Skin epidermis (tissue), 12 donors: ENCODE measurements around the gene CTDSP2.

Experiments used
- H3K27ac ChIP-seq, 21 experiments: fragments of 200-600 bp; sonication (generic) in 11 of 21; one replicate each; pipeline ENCODE4 v1.5.0; 2020; ENCODE audit warnings: mild to moderate bottlenecking in 3 of 21, inconsistent platforms in 2 of 21, moderate library complexity in 2 of 21
- H3K4me3 ChIP-seq, 7 experiments: fragments of 200-600 bp; sonication (generic) in 2 of 7; one replicate each; pipeline ENCODE4 v1.5.0; 2020; ENCODE audit warnings: inconsistent platforms in 2 of 7, mild to moderate bottlenecking in 2 of 7, moderate library complexity in 1 of 7

CTDSP2 gene

GRCh38 chr12:57806677-57807076, 39.9 kb downstream of the CTDSP2 start:
- Histone ChIP-seq H3K27ac (no peak overlapping the region), H3K4me3 (no peak overlapping the region)

GRCh38 chr12:57803319-57803893, 43.1 kb downstream of the CTDSP2 start:
- no peak overlapping the region for H3K4me3 ChIP-seq
- H3K27ac ChIP-seq: peak overlapping the region in 4 of 21 experiments; percentile 2 to 15 (median 10)

DNA sequence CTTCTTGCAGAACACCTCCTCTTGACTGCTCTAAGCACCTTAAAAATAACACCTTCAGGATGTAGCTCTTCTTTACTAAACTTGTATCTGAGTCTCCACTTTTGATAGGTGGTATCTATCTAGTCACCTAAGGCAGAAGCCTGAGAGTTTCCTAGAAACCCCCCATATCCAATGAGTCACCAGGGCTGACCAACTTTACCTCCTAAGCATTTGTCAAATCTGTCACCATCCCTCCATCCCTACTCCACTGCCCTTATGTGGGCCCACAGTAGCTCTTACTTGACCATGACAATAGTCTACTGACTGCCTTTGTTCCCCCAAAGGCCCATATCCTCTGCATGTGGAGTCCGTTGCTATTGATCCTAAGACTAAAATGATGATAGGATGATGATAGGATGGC, 43.9 kb downstream of the CTDSP2 start:
- Histone ChIP-seq H3K4me3 (no peak overlapping the region), H3K27ac (no peak overlapping the region)

GRCh38 chr12:57800965-57801364, 45.6 kb downstream of the CTDSP2 start:
- Histone ChIP-seq H3K27ac (no peak overlapping the region), H3K4me3 (no peak overlapping the region)

- Histone ChIP-seq H3K27ac (peak overlapping the region in 6 of 21 experiments; percentile 11 to 47 (median 29)), H3K4me3 (no peak overlapping the region)
Measured at GRCh38 chr12:57797933-57798332, 48.6 kb downstream of the CTDSP2 start.

- H3K27ac ChIP-seq: peak overlapping the region in 3 of 21 experiments; percentile 26 to 35 (median 32)
Measured at GRCh38 chr12:57796996-57797395, 49.5 kb downstream of the CTDSP2 start.

DNA sequence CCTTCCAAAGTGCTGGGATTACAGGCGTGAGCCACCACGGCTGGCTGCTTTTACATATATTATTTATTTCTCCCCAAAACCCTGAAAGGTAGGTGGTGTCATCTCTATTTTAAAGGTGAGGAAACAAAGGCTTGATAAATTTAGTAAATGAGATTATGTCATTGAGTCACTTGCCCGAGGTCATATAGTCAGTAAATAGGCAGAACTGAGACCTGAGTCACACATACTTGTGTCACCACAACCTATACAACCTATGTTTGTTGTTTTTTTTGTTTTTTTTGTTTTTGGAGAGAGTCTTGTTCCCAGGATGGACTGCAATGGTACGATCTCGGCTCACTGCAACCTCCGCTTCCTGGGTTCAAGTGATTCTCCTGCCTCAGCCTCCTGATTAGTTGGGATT, 51.2 kb downstream of the CTDSP2 start:
- peak overlapping the region in 4 of 21 experiments; percentile 54 to 74 (median 70) for H3K27ac ChIP-seq
- H3K4me3 ChIP-seq: no peak overlapping the region

More at GRCh38 chr12:57796996-57797395, 49.5 kb downstream of the CTDSP2 start:
- no peak overlapping the region for H3K4me3 ChIP-seq

DNA sequence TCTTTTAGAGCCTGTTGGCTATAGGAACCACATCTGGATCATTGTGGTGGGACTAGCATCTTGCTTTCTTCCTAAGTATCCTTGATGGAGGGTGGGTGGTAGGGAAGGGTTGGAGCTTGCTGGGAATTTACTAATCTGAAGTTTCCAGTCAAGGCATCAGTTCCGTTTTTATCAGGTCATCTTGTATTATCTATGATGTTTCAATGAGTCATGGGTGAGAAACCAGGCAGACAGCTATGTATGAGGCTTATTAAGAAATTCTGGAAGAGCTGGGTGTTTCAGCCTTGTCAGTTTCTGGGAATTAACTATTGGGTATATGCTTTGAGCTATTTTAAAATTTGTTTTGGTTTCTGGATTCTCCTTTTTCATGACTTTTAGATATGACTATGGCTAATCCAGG, 52.6 kb downstream of the CTDSP2 start:
- Histone ChIP-seq H3K27ac (peak overlapping the region in 11 of 21 experiments; percentile 47 to 74 (median 60)), H3K4me3 (no peak overlapping the region)

GRCh38 chr12:57783861-57784260, 62.7 kb downstream of the CTDSP2 start:
- H3K27ac ChIP-seq: peak overlapping the region in 1 of 21 experiments; percentile 89
- peak overlapping the region in 4 of 7 experiments; percentile 65 to 99 (median 94) for H3K4me3 ChIP-seq

DNA sequence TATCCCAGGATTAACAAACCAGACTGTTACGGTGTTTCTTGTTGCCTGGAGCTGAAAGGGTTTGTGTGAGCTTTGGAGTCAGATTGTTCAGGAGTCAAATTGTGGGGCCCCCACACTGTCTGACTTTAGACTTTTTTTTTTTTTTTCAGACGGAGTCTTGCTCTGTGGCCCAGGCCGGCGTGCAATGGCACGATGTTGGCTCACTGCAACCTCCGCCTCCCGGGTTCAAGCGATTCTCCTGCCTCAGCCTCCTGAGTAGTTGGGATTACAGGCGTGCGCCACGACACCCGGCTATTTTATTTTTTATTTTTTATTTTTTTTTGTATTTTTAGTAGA, 63.1 kb downstream of the CTDSP2 start:
- Histone ChIP-seq H3K27ac (peak overlapping the region in 13 of 21 experiments; percentile 58 to 89 (median 85)), H3K4me3 (peak overlapping the region; percentile 65 to 99 (median 77))

- peak within 1 kb of the TSS; percentile 29 to 89 (median 83) for H3K27ac ChIP-seq
Measured at GRCh38 chr12:57782608-57783465, 63.7 kb downstream of the CTDSP2 start, which contains the start of gene TSFM. TSFM (plus strand) TSS chr12:57782787; CDS start chr12:57782802, 15 bp downstream.

GRCh38 chr12:57782243-57782607, 64.3 kb downstream of the CTDSP2 start:
- H3K4me3 ChIP-seq: peak overlapping the region in 4 of 7 experiments; percentile 65 to 99 (median 84)
- H3K27ac ChIP-seq: peak overlapping the region in 12 of 21 experiments; percentile 8 to 89 (median 84)

More at GRCh38 chr12:57782608-57783465, 63.7 kb downstream of the CTDSP2 start, which contains the start of gene TSFM:
- peak within 1 kb of the TSS; percentile 65 to 99 (median 77) for H3K4me3 ChIP-seq

GRCh38 chr12:57781801-57782200, 64.7 kb downstream of the CTDSP2 start:
- H3K27ac ChIP-seq: peak overlapping the region in 11 of 21 experiments; percentile 8 to 89 (median 38)
- no peak overlapping the region for H3K4me3 ChIP-seq

DNA sequence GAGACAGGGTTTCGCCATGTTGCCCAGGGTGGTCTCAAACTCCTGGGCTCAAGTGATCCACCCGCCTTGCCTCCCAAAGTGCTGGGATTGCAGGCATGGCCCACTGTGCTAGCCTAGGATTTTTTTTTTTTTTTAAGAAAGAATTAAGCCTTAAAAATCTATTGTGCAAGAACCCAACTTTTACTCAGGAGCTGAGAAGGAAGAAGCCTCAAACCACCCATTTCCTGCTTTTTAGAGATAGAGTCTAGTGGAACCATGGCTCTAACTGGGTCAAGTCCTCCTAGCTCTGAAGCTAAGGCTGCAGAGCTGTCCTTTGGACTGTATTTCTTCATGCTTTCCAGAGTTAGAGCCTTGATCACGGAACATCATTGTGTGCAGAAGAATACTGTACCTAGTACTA, 65.3 kb downstream of the CTDSP2 start:
- Histone ChIP-seq H3K4me3 (no peak overlapping the region), H3K27ac (peak overlapping the region in 11 of 21 experiments; percentile 6 to 89 (median 37))

DNA sequence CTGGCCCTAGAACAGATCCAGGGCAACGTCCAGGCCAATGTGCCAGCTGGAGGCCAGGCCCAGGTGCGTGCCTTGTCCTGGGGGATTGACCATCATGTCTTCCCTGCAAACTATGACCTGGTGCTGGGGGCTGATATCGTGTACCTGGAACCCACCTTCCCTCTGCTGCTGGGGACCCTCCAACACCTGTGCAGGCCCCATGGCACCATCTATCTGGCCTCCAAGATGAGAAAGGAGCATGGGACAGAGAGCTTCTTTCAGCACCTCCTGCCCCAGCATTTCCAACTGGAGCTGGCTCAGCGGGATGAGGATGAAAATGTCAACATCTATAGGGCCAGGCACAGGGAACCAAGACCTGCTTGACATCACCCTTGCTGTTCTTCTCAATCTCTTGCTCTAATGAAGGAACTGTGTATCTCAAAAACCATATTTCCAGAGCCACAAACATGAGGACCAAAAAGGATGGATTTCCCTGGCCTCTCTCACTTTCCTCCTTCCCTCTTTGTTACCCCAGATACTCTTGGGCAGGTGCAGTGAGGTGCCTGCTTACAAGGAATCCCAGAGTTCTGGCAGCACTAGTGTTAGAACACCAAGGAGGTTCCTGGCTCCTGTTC, 66.1 kb downstream of the CTDSP2 start:
- Histone ChIP-seq H3K4me3 (no peak overlapping the region), H3K27ac (peak overlapping the region in 12 of 21 experiments; percentile 6 to 89 (median 38))

GRCh38 chr12:57779736-57780135, 66.8 kb downstream of the CTDSP2 start:
- peak overlapping the region in 4 of 21 experiments; percentile 6 to 89 (median 36) for H3K27ac ChIP-seq
- no peak overlapping the region for H3K4me3 ChIP-seq

GRCh38 chr12:57777911-57778310, 68.6 kb downstream of the CTDSP2 start:
- Histone ChIP-seq H3K27ac (no peak overlapping the region), H3K4me3 (no peak overlapping the region)

GRCh38 chr12:57777367-57777766, 69.2 kb downstream of the CTDSP2 start:
- Histone ChIP-seq H3K4me3 (no peak overlapping the region), H3K27ac (peak overlapping the region in 1 of 21 experiments; percentile 4)

GRCh38 chr12:57776247-57776587, 70.3 kb downstream of the CTDSP2 start:
- Histone ChIP-seq H3K4me3 (no peak overlapping the region), H3K27ac (peak overlapping the region in 1 of 21 experiments; percentile 29)

DNA sequence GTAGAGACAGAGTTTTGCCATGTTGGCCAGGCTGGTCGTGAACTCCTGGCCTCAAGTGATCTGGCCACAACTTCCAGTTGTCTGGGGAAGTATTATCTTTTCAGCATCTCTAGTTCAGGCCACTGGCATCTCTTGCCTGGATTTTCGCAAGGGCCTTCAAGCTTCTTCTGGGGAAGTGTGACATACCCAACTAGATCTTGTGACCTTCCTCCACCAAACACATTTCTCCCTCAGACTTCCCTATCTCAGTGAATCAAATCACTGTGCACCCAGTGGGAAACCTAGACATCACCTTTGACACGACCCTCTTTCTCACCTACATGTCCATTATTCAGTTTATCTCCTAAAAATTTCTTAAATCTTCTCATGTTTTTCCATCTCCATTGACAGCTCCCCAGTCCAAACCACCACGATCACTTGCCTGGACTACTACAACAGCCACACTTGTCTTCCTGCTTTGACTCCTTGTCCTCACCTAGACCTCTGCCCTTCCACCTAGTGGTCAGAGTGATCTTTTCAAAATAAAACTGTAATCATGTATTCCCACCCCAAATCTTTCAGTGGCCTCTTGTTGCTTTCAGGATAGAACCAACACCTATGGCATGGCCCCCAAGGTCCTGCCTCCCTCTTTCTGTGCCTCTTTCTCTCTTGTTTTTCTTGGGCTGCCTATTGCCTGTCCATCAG, 70.8 kb downstream of the CTDSP2 start:
- peak overlapping the region in 1 of 21 experiments; percentile 29 for H3K27ac ChIP-seq
- H3K4me3 ChIP-seq: no peak overlapping the region
